ENCODE measurements around the gene HEPACAM.

HEPACAM gene

GRCh38 chr11:124886476-124886875, 49.4 kb downstream of the HEPACAM start:
- no peak overlapping the region for H3K4me3 ChIP-seq (ENCODE audit: low read length)
- TF ChIP-seq, protein P1, sequence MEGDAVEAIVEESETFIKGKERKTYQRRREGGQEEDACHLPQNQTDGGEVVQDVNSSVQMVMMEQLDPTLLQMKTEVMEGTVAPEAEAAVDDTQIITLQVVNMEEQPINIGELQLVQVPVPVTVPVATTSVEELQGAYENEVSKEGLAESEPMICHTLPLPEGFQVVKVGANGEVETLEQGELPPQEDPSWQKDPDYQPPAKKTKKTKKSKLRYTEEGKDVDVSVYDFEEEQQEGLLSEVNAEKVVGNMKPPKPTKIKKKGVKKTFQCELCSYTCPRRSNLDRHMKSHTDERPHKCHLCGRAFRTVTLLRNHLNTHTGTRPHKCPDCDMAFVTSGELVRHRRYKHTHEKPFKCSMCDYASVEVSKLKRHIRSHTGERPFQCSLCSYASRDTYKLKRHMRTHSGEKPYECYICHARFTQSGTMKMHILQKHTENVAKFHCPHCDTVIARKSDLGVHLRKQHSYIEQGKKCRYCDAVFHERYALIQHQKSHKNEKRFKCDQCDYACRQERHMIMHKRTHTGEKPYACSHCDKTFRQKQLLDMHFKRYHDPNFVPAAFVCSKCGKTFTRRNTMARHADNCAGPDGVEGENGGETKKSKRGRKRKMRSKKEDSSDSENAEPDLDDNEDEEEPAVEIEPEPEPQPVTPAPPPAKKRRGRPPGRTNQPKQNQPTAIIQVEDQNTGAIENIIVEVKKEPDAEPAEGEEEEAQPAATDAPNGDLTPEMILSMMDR (conservative IDR thresholded peaks at IDR 0.05; ENCODE audit: low read length), result no peak
- no peak for DNase-seq (ENCODE audit: low read depth)

GRCh38 chr11:124884869-124885479, 50.9 kb downstream of the HEPACAM start:
- DNase-seq (ENCODE audit: low read depth), result no peak
- TF ChIP-seq, protein P1 (conservative IDR thresholded peaks at IDR 0.05; ENCODE audit: low read length), result no peak
- no peak overlapping the region for H3K4me3 ChIP-seq (ENCODE audit: low read length)

DNA sequence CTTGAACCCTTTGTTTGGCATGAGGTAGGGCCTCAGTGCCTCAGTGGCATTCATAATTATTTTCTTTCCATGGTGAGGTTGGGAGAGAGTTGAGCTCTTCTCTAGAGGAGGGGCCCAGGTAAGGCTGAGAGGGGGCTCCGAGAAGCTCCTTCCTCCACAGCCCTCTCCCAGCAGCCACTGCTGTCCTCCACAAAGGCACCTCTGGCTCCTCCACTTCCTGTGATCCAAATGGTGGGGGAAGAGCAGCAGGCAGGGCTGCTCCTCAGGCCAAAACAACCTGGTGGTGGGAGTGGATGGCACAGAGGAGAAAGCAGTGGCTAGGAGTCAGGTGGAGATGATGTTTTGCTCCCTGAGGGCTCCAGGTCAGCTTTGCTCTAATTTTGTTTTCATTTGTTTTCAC, 51.5 kb downstream of the HEPACAM start:
- no peak overlapping the region for H3K4me3 ChIP-seq (ENCODE audit: low read length)
- DNase-seq (ENCODE audit: low read depth), result no peak
- TF ChIP-seq, protein P1 (conservative IDR thresholded peaks at IDR 0.05; ENCODE audit: low read length), result no peak

- TF ChIP-seq, protein P1 (conservative IDR thresholded peaks at IDR 0.05; ENCODE audit: low read length), result no peak
- no peak overlapping the region for H3K4me3 ChIP-seq (ENCODE audit: low read length)
- no peak for DNase-seq (ENCODE audit: low read depth)
Observed at GRCh38 chr11:124882339-124883071, 53.3 kb downstream of the HEPACAM start.

DNA sequence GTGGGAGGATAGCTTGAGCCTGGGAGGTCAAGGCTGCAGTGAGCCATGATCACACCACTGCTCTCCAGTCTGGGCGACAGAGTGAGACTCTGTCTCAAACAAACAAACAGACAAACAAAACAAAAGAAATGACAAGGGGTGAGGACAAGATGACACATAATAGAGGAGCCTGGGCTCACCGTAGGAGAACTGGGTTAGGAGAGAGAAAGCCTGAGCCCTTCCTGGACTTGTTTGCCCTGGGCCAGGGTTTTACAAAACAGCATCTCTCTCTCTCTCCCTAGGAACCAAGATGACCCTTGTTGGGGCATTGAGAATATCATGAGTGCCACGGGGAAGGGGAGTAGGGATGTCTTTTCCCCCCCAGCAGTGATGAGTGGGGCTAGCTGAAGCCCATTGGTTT, 54.9 kb downstream of the HEPACAM start:
- TF ChIP-seq, protein P1 (conservative IDR thresholded peaks at IDR 0.05; ENCODE audit: low read length), result no peak
- DNase-seq (ENCODE audit: low read depth), result no peak
- H3K4me3 ChIP-seq (ENCODE audit: low read length), result no peak overlapping the region

GRCh38 chr11:124880290-124880611, 55.6 kb downstream of the HEPACAM start:
- DNase-seq (ENCODE audit: low read depth), result no peak
- TF ChIP-seq, protein P1 (conservative IDR thresholded peaks at IDR 0.05; ENCODE audit: low read length), result no peak
- no peak overlapping the region for H3K4me3 ChIP-seq (ENCODE audit: low read length)

All from AG10803 (cell line).